IPS DF 6.9 (cell line): Measurements from ENCODE around the gene NTM.
"Not testable (repeated sequence)": the region's sequence is repeated elsewhere in the genome, so short reads cannot be mapped to it uniquely, and the experiment has no call there.

Source experiments
- DNase-seq: peaks from one replicate; pipeline ENCODE4 v3.0.0-alpha.2; 2013; ENCODE audit warnings: low read depth, low spot score
- H3K27ac ChIP-seq: one replicate; pipeline ENCODE4 v1.5.1; 2013; ENCODE audit warnings: low read length, control low read depth
- H3K27me3 ChIP-seq: 2 replicates; pipeline ENCODE4 v1.6.1; 2013; ENCODE audit warnings: mild to moderate bottlenecking, low read length; ENCODE audit not compliant: control insufficient read depth, insufficient read depth
- H3K36me3 ChIP-seq: 2 replicates; pipeline ENCODE4 v1.6.1; 2013; ENCODE audit warnings: low read length; ENCODE audit not compliant: control insufficient read depth, insufficient read depth
- H3K4me1 ChIP-seq: 2 replicates; pipeline ENCODE4 v1.6.1; 2013; ENCODE audit warnings: low read length; ENCODE audit not compliant: control insufficient read depth, insufficient read depth
- H3K4me3 ChIP-seq: 2 replicates; pipeline ENCODE4 v1.5.1; 2013; ENCODE audit warnings: mild to moderate bottlenecking, low read length
- H3K9me3 ChIP-seq: 2 replicates; pipeline ENCODE4 v1.6.1; 2013; ENCODE audit warnings: low read length, inconsistent platforms; ENCODE audit not compliant: control insufficient read depth, insufficient read depth
- WGBS: extraction: QIAGEN DNeasy Blood & Tissue Kit; methylation state at CpG from one replicate; pipeline ENCODE4 v1.1.7; 2013; ENCODE audit warnings: mixed read lengths, missing lambda C conversion rate; ENCODE audit not compliant: insufficient read length, insufficient coverage; 5-methylcytosine and 5-hydroxymethylcytosine counted together

The NTM gene

GRCh38 chr11:131370090-131370751, at the start of gene NTM:
Gene NTM, plus strand, starts transcription at chr11:131370615.
- no peak for DNase-seq
- Histone ChIP-seq H3K27ac (no peak within 1 kb of the TSS), H3K27me3 (no peaks in the 10 kb centered on the region), H3K4me3 (no peak within 1 kb of the TSS), H3K4me1 (peaks cover 12% of the 10 kb centered on the region), H3K36me3 (no peaks in the 10 kb centered on the region), H3K9me3 (no peaks in the 10 kb centered on the region)
- no CpG with 5 or more reads among the region's 7 CpGs for WGBS

- WGBS, result no CpG with 5 or more reads among the region's 11 CpGs
- Histone ChIP-seq H3K9me3 (no peaks in the 10 kb centered on the region), H3K27me3 (no peaks in the 10 kb centered on the region), H3K4me1 (no peaks in the 10 kb centered on the region), H3K36me3 (no peaks in the 10 kb centered on the region), H3K4me3 (no peak overlapping the region), H3K27ac (no peak overlapping the region)
- no peak for DNase-seq
Measured at GRCh38 chr11:131324921-131325570, 45.4 kb upstream of the NTM start.

GRCh38 chr11:131326829-131327228, 43.6 kb upstream of the NTM start:
- no peak overlapping the region for H3K4me3 ChIP-seq
- H3K36me3 ChIP-seq, result no peaks in the 10 kb centered on the region
- no CpG with 5 or more reads among the region's 4 CpGs for WGBS
- H3K4me1 ChIP-seq, result no peaks in the 10 kb centered on the region
- H3K27me3 ChIP-seq, result no peaks in the 10 kb centered on the region
- no peak for DNase-seq
- H3K27ac ChIP-seq, result no peak overlapping the region
- no peaks in the 10 kb centered on the region for H3K9me3 ChIP-seq

GRCh38 chr11:131327421-131327820, 43.0 kb upstream of the NTM start:
- no peak for DNase-seq
- H3K4me1 ChIP-seq, result no peaks in the 10 kb centered on the region
- H3K4me3 ChIP-seq, result no peak overlapping the region
- H3K27ac ChIP-seq, result no peak overlapping the region
- no peaks in the 10 kb centered on the region for H3K9me3 ChIP-seq
- WGBS, result no CpG with 5 or more reads among the region's 5 CpGs
- H3K36me3 ChIP-seq, result no peaks in the 10 kb centered on the region
- no peaks in the 10 kb centered on the region for H3K27me3 ChIP-seq

GRCh38 chr11:131328843-131329242, 41.6 kb upstream of the NTM start:
- no peak for DNase-seq
- H3K27ac ChIP-seq, result no peak overlapping the region
- H3K27me3 ChIP-seq, result no peaks in the 10 kb centered on the region
- H3K36me3 ChIP-seq, result no peaks in the 10 kb centered on the region
- H3K4me3 ChIP-seq, result no peak overlapping the region
- H3K9me3 ChIP-seq, result no peaks in the 10 kb centered on the region
- H3K4me1 ChIP-seq, result no peaks in the 10 kb centered on the region
- WGBS, result no CpG with 5 or more reads among the region's 3 CpGs

GRCh38 chr11:131331010-131331409, 39.4 kb upstream of the NTM start:
- no peak overlapping the region for H3K27ac ChIP-seq
- H3K27me3 ChIP-seq, result no peaks in the 10 kb centered on the region
- no peaks in the 10 kb centered on the region for H3K4me1 ChIP-seq
- no CpG with 5 or more reads among the region's 7 CpGs for WGBS
- no peaks in the 10 kb centered on the region for H3K9me3 ChIP-seq
- H3K4me3 ChIP-seq, result no peak overlapping the region
- no peaks in the 10 kb centered on the region for H3K36me3 ChIP-seq
- no peak for DNase-seq

GRCh38 chr11:131331546-131331945, 38.9 kb upstream of the NTM start:
- H3K4me1 ChIP-seq, result no peaks in the 10 kb centered on the region
- no peaks in the 10 kb centered on the region for H3K9me3 ChIP-seq
- no peaks in the 10 kb centered on the region for H3K36me3 ChIP-seq
- H3K27me3 ChIP-seq, result no peaks in the 10 kb centered on the region
- no peak for DNase-seq
- H3K4me3 ChIP-seq, result no peak overlapping the region
- WGBS, result no CpG with 5 or more reads among the region's 5 CpGs
- no peak overlapping the region for H3K27ac ChIP-seq

- H3K36me3 ChIP-seq, result no peaks in the 10 kb centered on the region
- DNase-seq, result no peak
- H3K27me3 ChIP-seq, result no peaks in the 10 kb centered on the region
- H3K9me3 ChIP-seq, result no peaks in the 10 kb centered on the region
- H3K4me3 ChIP-seq, result no peak overlapping the region
- no peaks in the 10 kb centered on the region for H3K4me1 ChIP-seq
- no peak overlapping the region for H3K27ac ChIP-seq
Measured at GRCh38 chr11:131334601-131335000, 35.8 kb upstream of the NTM start.

GRCh38 chr11:131341900-131342299, 28.5 kb upstream of the NTM start:
- no CpG with 5 or more reads among the region's 5 CpGs for WGBS
- DNase-seq, H3K4me3 ChIP-seq, H3K27me3 ChIP-seq, H3K27ac ChIP-seq, H3K36me3 ChIP-seq, H3K4me1 ChIP-seq, H3K9me3 ChIP-seq: not testable (repeated sequence)

- H3K27ac ChIP-seq, H3K27me3 ChIP-seq, H3K9me3 ChIP-seq, H3K4me1 ChIP-seq, H3K36me3 ChIP-seq, H3K4me3 ChIP-seq, DNase-seq: not testable (repeated sequence)
- WGBS, result no CpG with 5 or more reads among the region's 6 CpGs
Measured at GRCh38 chr11:131342442-131342841, 28.0 kb upstream of the NTM start.

- Histone ChIP-seq H3K36me3 (no peaks in the 10 kb centered on the region), H3K4me3 (no peak overlapping the region), H3K9me3 (no peaks in the 10 kb centered on the region), H3K4me1 (no peaks in the 10 kb centered on the region), H3K27ac (no peak overlapping the region), H3K27me3 (no peaks in the 10 kb centered on the region)
- DNase-seq, result no peak
- no CpG with 5 or more reads among the region's 3 CpGs for WGBS
Measured at GRCh38 chr11:131345406-131345805, 25.0 kb upstream of the NTM start.
